GM18511 (cell line): ENCODE results near the gene LIME1.

ENCODE experiments used
- ATAC-seq: cut with Tn5 transposase; IDR thresholded peaks from one replicate; pipeline ENCODE4 v1.9.1; 2021; ENCODE audit warnings: mild to moderate bottlenecking, moderate library complexity; ENCODE audit not compliant: unreplicated experiment

Gene LIME1, protein sequence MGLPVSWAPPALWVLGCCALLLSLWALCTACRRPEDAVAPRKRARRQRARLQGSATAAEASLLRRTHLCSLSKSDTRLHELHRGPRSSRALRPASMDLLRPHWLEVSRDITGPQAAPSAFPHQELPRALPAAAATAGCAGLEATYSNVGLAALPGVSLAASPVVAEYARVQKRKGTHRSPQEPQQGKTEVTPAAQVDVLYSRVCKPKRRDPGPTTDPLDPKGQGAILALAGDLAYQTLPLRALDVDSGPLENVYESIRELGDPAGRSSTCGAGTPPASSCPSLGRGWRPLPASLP

DNA sequence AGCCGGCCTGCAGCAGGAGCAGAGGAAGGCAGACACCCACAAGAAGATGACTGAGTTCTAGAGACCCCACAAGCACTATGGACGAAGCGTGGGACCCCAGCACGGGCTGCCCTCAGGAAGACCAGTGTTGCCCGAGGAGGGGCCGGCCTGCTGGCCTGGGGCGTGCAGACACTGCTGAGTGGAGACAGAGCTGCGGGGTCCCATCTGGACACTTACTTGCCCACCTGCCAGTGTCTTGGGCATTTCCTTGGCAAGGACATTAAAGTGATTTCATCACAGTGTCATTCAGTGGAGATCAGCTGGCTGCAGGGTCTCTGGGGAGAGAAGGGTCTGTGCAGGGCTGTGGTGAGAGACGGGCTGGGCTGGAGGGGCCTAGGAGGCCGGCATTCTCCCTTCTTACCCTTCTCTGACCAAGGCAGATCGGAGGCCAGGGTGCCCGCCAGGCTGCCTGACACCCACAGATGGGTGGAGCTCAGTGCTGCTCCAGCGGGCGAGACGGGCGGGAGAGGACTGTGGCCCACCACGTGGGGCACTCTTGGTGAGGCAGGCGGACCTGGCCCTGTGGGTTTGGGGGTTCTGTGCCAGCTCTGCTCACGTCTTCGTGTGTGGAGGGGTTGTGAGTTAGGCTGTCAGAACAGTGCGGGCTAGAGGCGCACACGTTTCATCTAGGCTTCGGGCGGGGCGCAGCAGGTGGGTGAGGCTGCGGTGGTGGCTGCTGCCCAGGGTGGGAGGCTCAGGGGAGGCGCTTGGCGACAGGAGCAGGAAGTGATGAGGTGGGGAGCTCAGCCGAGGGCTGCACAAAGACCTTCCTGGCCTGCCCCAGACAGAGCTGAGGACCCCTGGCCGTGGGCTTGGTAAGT is at the start of gene LIME1:
Gene LIME1, plus strand, starts transcription at position 806 of the 860 bp plus-strand sequence. CDS start 886 bp downstream, outside the sequence.
- no peak for ATAC-seq

DNA sequence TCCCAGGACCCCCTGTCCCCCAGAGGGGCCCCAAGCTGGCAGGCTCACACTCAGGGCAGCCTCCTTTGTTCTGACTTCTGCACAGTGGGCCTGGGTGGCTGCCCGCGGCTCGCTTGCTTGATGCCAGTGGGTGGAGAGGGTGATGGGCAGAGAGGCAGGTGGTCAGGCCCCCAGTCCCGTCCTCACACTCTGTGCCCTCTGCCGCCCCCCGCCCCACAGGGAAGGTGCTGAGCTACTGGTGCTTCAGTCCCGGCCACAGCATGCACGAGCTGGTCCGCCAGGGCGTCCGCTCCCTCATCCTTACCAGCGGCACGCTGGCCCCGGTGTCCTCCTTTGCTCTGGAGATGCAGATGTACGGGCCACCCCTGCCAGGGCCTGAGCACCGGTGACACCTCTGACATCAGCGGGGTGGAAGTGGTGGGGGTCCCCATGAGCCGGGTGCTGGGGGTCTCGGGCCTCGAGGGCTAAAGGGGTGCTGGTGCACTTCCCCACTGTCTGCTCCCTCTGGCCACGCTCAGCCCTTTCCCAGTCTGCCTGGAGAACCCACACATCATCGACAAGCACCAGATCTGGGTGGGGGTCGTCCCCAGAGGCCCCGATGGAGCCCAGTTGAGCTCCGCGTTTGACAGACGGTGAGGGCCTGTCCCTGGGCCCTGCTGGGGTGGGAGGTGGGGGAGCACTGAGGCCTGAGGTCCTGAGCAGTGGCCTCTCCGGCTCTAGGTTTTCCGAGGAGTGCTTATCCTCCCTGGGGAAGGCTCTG is 48.9 kb upstream of the LIME1 start:
- no peak for ATAC-seq

GRCh38 chr20:63688228-63689045 is 48.0 kb upstream of the LIME1 start:
- ATAC-seq = no peak

DNA sequence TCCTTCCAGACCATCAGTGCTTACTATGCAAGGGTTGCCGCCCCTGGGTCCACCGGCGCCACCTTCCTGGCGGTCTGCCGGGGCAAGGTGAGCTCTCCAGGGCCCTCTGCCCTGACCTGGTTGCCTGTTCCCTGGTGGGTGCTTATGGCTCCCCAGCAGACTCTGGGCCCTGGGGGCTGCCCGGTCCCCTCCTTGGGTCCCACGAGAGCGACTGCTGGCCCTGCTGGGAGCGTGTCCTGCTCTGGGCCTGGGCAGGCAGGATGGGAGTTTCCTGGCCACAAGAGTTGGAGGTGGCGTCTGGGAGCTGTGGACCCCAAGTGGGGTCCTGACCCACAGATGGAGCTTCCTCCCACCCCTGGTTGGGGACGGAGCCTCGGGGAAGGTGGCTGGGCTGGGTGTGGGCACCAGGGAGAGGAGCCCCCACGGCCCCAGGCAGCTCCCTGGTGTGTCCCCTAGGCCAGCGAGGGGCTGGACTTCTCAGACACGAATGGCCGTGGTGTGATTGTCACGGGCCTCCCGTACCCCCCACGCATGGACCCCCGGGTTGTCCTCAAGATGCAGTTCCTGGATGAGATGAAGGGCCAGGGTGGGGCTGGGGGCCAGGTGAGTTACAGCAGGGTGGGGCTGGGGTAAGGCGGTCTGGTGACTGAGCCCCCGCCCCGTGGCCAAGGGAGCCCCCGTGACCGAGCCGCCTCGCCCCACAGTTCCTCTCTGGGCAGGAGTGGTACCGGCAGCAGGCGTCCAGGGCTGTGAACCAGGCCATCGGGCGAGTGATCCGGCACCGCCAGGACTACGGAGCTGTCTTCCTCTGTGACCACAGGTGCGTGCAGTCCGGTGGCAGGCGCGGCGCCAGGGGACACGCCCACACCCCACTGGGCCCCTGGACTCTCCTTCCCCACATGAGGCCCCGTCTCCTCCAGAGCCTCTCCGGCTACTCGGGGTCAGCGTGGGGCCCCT is 47.1 kb upstream of the LIME1 start:
- ATAC-seq = no peak

DNA sequence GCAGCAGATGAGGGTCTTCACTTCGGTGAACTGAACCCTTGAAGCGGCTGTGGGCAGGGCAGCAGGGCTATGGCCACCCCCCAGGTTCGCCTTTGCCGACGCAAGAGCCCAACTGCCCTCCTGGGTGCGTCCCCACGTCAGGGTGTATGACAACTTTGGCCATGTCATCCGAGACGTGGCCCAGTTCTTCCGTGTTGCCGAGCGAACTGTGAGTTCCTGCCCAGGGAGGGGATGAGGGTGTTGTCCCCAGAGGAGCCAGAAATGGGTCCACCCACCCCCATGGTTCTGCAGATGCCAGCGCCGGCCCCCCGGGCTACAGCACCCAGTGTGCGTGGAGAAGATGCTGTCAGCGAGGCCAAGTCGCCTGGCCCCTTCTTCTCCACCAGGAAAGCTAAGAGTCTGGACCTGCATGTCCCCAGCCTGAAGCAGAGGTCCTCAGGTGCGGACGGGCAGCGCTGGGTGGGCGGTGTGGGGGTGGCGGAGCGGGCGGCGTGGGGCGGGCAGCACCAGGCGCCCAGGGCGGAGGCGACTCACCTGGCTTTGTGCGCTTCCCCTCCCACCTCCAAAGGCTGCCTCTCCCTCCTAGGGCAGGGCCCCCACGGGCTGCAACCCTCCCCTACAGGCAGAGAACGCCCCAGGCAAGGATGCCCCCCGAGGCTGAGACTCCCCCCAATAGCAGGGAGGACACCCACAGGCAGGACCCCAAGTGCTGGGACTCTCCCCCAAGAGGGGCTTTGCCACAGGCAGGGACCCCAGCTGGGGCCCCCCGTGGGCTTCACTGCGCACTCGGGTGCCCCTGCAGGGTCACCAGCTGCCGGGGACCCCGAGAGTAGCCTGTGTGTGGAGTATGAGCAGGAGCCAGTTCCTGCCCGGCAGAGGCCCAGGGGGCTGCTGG is 46.2 kb upstream of the LIME1 start:
- no peak for ATAC-seq

GRCh38 chr20:63690898-63691710 is 45.4 kb upstream of the LIME1 start:
- ATAC-seq = no peak

DNA sequence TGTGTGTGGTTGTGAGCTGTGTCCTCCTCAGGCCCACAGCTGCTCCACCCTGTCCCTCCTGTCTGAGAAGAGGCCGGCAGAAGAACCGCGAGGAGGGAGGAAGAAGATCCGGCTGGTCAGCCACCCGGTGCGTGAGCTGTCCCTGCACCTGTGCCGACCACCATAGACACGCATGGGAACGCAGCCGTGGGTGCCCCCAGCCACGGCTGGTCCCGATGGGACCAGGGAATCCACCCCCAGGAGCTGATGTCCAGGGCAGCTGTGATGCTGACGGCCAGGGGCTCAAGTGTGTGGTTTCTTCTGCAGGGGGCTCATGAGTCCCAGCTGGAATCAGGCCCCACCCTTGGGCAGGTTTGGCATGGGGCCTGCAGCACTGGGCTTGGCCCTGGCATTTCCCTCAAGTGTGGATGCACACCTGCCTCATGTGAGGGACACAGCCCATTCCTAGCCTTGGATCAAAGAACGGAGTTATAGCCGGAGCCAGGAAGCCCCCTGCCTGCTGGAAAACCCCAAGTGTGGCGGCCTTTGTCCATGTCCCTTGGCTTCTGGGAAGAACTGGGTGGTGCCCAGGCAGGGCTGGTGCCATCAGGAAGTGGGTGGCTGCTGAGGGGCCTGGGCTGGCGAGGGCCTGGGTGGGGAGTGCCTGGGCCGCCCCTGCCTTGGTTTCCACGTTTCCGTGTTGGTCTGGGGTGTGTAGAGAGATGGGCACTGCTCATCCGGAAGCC is 44.6 kb upstream of the LIME1 start:
- ATAC-seq = no peak

- ATAC-seq = no peak
These were observed 43.9 kb upstream of the LIME1 start for GRCh38 chr20:63692436-63693082.

GRCh38 chr20:63693083-63693732 is 43.3 kb upstream of the LIME1 start:
- no peak for ATAC-seq

GRCh38 chr20:63693733-63694583 is 42.5 kb upstream of the LIME1 start:
- no peak for ATAC-seq

- no peak for ATAC-seq
These were observed 41.7 kb upstream of the LIME1 start for GRCh38 chr20:63694584-63695423.

DNA sequence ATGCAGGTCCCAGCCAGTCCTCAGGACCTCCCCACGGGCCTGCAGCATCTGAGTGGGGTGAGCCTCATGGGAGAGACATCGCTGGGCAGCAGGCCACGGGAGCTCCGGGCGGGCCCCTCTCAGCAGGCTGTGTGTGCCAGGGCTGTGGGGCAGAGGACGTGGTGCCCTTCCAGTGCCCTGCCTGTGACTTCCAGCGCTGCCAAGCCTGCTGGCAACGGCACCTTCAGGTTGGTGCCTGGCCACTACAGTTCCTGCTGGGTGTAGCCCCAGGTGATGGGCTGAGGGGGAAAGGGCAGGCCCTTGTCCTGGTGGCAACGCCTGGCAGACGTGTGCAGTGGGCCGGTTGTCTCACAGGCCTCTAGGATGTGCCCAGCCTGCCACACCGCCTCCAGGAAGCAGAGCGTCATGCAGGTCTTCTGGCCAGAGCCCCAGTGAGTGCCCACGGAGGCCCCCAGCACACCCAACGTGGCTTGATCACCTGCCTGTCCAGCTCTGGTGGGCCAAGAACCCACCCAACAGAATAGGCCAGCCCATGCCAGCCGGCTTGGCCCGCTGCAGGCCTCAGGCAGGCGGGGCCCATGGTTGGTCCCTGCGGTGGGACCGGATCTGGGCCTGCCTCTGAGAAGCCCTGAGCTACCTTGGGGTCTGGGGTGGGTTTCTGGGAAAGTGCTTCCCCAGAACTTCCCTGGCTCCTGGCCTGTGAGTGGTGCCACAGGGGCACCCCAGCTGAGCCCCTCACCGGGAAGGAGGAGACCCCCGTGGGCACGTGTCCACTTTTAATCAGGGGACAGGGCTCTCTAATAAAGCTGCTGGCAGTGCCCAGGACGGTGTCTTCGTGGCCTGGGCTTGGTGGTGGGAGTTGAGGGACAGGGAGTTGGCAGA is 40.8 kb upstream of the LIME1 start:
- ATAC-seq = no peak

GRCh38 chr20:63696306-63696627 is 40.2 kb upstream of the LIME1 start:
- ATAC-seq = no peak
